IMR-90 (cell line): ENCODE data around the gene NEURL1B. TPM values are rescaled to one million over a fixed set of nuclear protein-coding genes. Genes with fewer than 3 reads are reported as not detected.

Experiments
- ATAC-seq: fragments of 200-7000 bp; cut with Tn5 transposase; 2 replicates; pipeline ENCODE4 v1.9.1; 2020; ENCODE audit warnings: low read depth, mild to moderate bottlenecking, moderate library complexity
- BruUV-seq: library from RNA; stranded (reverse); fragments of 400-500 nt; replicated peaks from 2 replicates; lab custom pipeline; 2021; lab: Mats Ljungman, UMichigan
- CTCF ChIA-PET: fragments of 300-600 bp; formaldehyde crosslinking; extraction: SDS; loops from one replicate; lab custom pipeline; 2021; ENCODE audit warnings: antibody characterized with exemption; lab: Yijun Ruan, JAX
- POLR2A ChIA-PET: fragments of 300-600 bp; sonication (Branson Sonifier 250); formaldehyde crosslinking; loops from one replicate; lab custom pipeline; 2022; ENCODE audit warnings: antibody characterized with exemption; ENCODE audit not compliant: unreplicated experiment; lab: Charles Lee
- DNase-seq: peaks from one replicate; pipeline ENCODE4 v3.0.0; 2013
- H2AFZ ChIP-seq: replicated peaks from 2 replicates; pipeline ENCODE3; 2013; ENCODE audit warnings: low read length, mild to moderate bottlenecking; ENCODE audit not compliant: poor library complexity
- H2AK5ac ChIP-seq: 2 replicates; pipeline ENCODE4 v1.6.1; 2013; ENCODE audit warnings: low read depth, low read length, inconsistent platforms
- H2AK9ac ChIP-seq: replicated peaks from 2 replicates; pipeline ENCODE3; 2013; ENCODE audit warnings: mild to moderate bottlenecking, low read depth, low read length, moderate library complexity; ENCODE audit not compliant: poor library complexity
- H2BK120ac ChIP-seq: 2 replicates; pipeline ENCODE4 v1.6.1; 2013; ENCODE audit warnings: low read depth, low read length, inconsistent platforms
- H2BK15ac ChIP-seq: 3 replicates; pipeline ENCODE4 v1.6.1; 2013; ENCODE audit warnings: low read depth, low read length, inconsistent platforms
- H2BK20ac ChIP-seq: 2 replicates; pipeline ENCODE4 v1.6.1; 2013; ENCODE audit warnings: low read depth, mild to moderate bottlenecking, inconsistent platforms, low read length, moderate library complexity
- H2BK5ac ChIP-seq: 2 replicates; pipeline ENCODE4 v1.6.1; 2013; ENCODE audit warnings: mild to moderate bottlenecking, low read depth, low read length, inconsistent platforms; ENCODE audit not compliant: poor library complexity, severe bottlenecking
- H3K14ac ChIP-seq: replicated peaks from 2 replicates; pipeline ENCODE4 v1.6.1; 2013; ENCODE audit warnings: low read depth, low read length, inconsistent platforms
- H3K18ac ChIP-seq: 2 replicates; pipeline ENCODE4 v1.6.1; 2013; ENCODE audit warnings: low read depth, low read length, control low read depth
- H3K23ac ChIP-seq: 2 replicates; pipeline ENCODE4 v1.6.1; 2013; ENCODE audit warnings: low read depth, low read length, inconsistent platforms
- H3K27ac ChIP-seq: 2 replicates; pipeline ENCODE4 v1.5.1; 2013; ENCODE audit warnings: mild to moderate bottlenecking, control low read depth, low read length; ENCODE audit not compliant: insufficient read depth
- H3K27me3 ChIP-seq: 2 replicates; pipeline ENCODE4 v1.6.1; 2013; ENCODE audit warnings: low read length; ENCODE audit not compliant: control insufficient read depth, insufficient read depth
- H3K36me3 ChIP-seq: 2 replicates; pipeline ENCODE4 v1.6.1; 2013; ENCODE audit warnings: low read length, mixed read lengths; ENCODE audit not compliant: control insufficient read depth, insufficient read depth
- H3K4ac ChIP-seq: 2 replicates; pipeline ENCODE4 v1.6.1; 2013; ENCODE audit warnings: low read depth, low read length, inconsistent platforms
- H3K4me1 ChIP-seq: 2 replicates; pipeline ENCODE4 v1.6.1; 2013; ENCODE audit warnings: low read length, mixed read lengths; ENCODE audit not compliant: control insufficient read depth, insufficient read depth
- H3K4me2 ChIP-seq: 2 replicates; pipeline ENCODE4 v1.6.1; 2013; ENCODE audit warnings: low read depth, mild to moderate bottlenecking, control low read depth, low read length, moderate library complexity
- H3K4me3 ChIP-seq: 2 replicates; pipeline ENCODE4 v1.5.1; 2013; ENCODE audit warnings: low read depth, mild to moderate bottlenecking, control low read depth, low read length, moderate library complexity; ENCODE audit not compliant: insufficient read depth
- H3K56ac ChIP-seq: 2 replicates; pipeline ENCODE4 v1.6.1; 2013; ENCODE audit warnings: low read length, inconsistent platforms; ENCODE audit not compliant: insufficient read depth; ENCODE audit errors: extremely low read depth
- H3K79me1 ChIP-seq, 2 experiments: 2 replicates each; pipeline ENCODE4 v1.6.1; 2013; ENCODE audit warnings: low read length in 2 of 2, inconsistent platforms in 1 of 2, low read depth in 1 of 2
- H3K9ac ChIP-seq: 2 replicates; pipeline ENCODE4 v1.6.1; 2013; ENCODE audit warnings: low read depth, low read length, control low read depth
- H3K9me1 ChIP-seq: 2 replicates; pipeline ENCODE4 v1.6.1; 2013; ENCODE audit warnings: low read length, inconsistent platforms; ENCODE audit not compliant: insufficient read depth
- H3K9me3 ChIP-seq: 2 replicates; pipeline ENCODE4 v1.6.1; 2013; ENCODE audit warnings: low read length; ENCODE audit not compliant: control insufficient read depth, insufficient read depth
- H4K20me1 ChIP-seq: 2 replicates; pipeline ENCODE4 v1.6.1; 2013; ENCODE audit warnings: low read length, inconsistent platforms; ENCODE audit not compliant: insufficient read depth
- H4K5ac ChIP-seq: 2 replicates; pipeline ENCODE4 v1.6.1; 2013; ENCODE audit warnings: mild to moderate bottlenecking, low read depth, low read length, control low read depth
- H4K8ac ChIP-seq, 2 experiments: 2 replicates each; pipeline ENCODE4 v1.6.1; 2013; ENCODE audit warnings: low read depth in 2 of 2, low read length in 2 of 2, control low read depth in 1 of 2, inconsistent platforms in 1 of 2
- H4K91ac ChIP-seq: 2 replicates; pipeline ENCODE4 v1.6.1; 2013; ENCODE audit warnings: low read depth, low read length, inconsistent platforms; ENCODE audit not compliant: insufficient read depth
- CEBPB ChIP-seq: IDR thresholded peaks from 2 replicates; pipeline ENCODE4 v1.6.1; 2012; ENCODE audit warnings: low read depth, low read length, improper control_type of control experiment
- CHD1 ChIP-seq: IDR thresholded peaks from 2 replicates; pipeline ENCODE4 v1.6.1; 2012; ENCODE audit warnings: low read depth, low read length, improper control_type of control experiment
- FOS ChIP-seq: fragments of 150-350 bp; IDR thresholded peaks from 2 replicates; pipeline ENCODE4 v1.6.1; 2016; ENCODE audit warnings: low read depth, low read length
- MAFK ChIP-seq: IDR thresholded peaks from 2 replicates; pipeline ENCODE4 v1.6.1; 2012; ENCODE audit warnings: low read depth, low read length, improper control_type of control experiment
- MAZ ChIP-seq: IDR thresholded peaks from 2 replicates; pipeline ENCODE4 v1.6.1; 2012; ENCODE audit warnings: low read depth, mild to moderate bottlenecking, low read length, improper control_type of control experiment, moderate library complexity, borderline replicate concordance
- MXI1 ChIP-seq: IDR thresholded peaks from 2 replicates; pipeline ENCODE4 v1.6.1; 2012; ENCODE audit warnings: low read depth, mild to moderate bottlenecking, low read length, moderate library complexity, borderline replicate concordance
- NFE2L2 ChIP-seq: fragments of 150-350 bp; IDR thresholded peaks from 2 replicates; pipeline ENCODE4 v1.6.1; 2016; ENCODE audit warnings: low read depth, mild to moderate bottlenecking, low read length
- POLR2A ChIP-seq: IDR thresholded peaks from 2 replicates; pipeline ENCODE4 v1.6.1; 2012; ENCODE audit warnings: mild to moderate bottlenecking, low read depth, low read length
- RAD21 ChIP-seq: IDR thresholded peaks from 2 replicates; pipeline ENCODE4 v1.6.1; 2012; ENCODE audit warnings: low read length, improper control_type of control experiment
- RFX5 ChIP-seq: IDR thresholded peaks from 2 replicates; pipeline ENCODE4 v1.8.0; 2012; ENCODE audit warnings: low read depth, mild to moderate bottlenecking, low read length, moderate library complexity
- USF2 ChIP-seq: fragments of 150-350 bp; IDR thresholded peaks from 2 replicates; pipeline ENCODE4 v1.6.1; 2017; ENCODE audit warnings: mild to moderate bottlenecking, antibody characterized with exemption, low read length, low read depth
- WGBS, 2 experiments: methylation state at CpG; one replicate each; pipeline versions ENCODE4 v1.1.5 to v1.1.7; 2013; ENCODE audit warnings: missing lambda C conversion rate in 2 of 2; ENCODE audit not compliant: insufficient read length in 1 of 2; ENCODE audit errors: extremely low coverage in 2 of 2; 5-methylcytosine and 5-hydroxymethylcytosine counted together
- dilution Hi-C: fragments of 300-500 bp; cut with HindIII; formaldehyde crosslinking; loops from one replicate; pipeline ENCODE4 v1.14.3; 2018; ENCODE audit warnings: low sequenced_read_pairs; ENCODE audit not compliant: unreplicated experiment
- in situ Hi-C: fragments of 300-500 bp; cut with MboI; formaldehyde crosslinking; loops from 3 replicates; pipeline ENCODE4 v1.14.3; 2019; ENCODE audit warnings: low sequenced_read_pairs, inconsistent platforms, mixed read lengths
- intact Hi-C: fragments of 100-400 bp; cut with micrococcal nuclease; formaldehyde crosslinking; loops from 2 replicates; pipeline ENCODE4 v1.10.0; 2022
- polyA plus RNA-seq, 3 experiments: library from polyadenylated mRNA; depleted of rRNA; stranded (reverse); fragments of >200 nt; gene quantifications; 2 replicates each; pipeline ENCODE4 v1.2.3, GENCODE V29; 2012; ENCODE audit warnings: low replicate concordance in 1 of 3
- total RNA-seq: library from RNA; depleted of rRNA; stranded (reverse); fragments of >200 nt; gene quantifications from 2 replicates; pipeline ENCODE4 v1.2.3, GENCODE V29; 2012
- TF ChIP-seq, protein P1 (sequence below): fragments of 150-350 bp; IDR thresholded peaks from 2 replicates; pipeline ENCODE4 v1.6.1; 2016; ENCODE audit warnings: low read depth, mild to moderate bottlenecking, low read length, moderate library complexity, borderline replicate concordance

NEURL1B gene
- total and polyA plus RNA-seq, 2 of the 4 experiments (the other 2 are of a cell fraction): 1.8 to 2.8 TPM

DNA sequence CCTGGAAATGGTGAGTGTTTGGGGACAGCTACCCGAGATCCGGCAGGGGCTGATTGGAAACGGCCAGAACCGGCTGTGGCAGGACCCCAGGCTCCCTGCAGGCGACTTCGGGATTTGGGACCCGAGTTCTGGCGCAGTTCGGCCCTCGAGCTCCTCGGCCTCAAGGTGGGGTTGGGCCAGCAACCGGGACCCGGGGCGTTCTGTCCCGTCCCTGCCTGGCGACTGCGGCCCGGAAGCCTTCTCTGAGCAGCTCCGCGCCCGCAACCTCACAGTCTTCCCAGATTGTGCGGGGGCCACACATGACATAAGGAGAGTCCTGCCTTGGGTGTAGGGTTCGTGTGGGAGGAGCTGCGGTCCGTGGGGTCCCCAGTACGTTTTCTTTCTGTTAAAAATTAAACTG lies 23.2 kb upstream of the NEURL1B start:
- no TSS peak for BruUV-seq

More for the DNA sequence above, 23.2 kb upstream of the NEURL1B start:
- H3K9me3 ChIP-seq: peaks cover 5% of the 10 kb centered on the region
- no peak overlapping the region for H3K27ac ChIP-seq
- H2AK5ac ChIP-seq: no peak overlapping the region
- H2AK9ac ChIP-seq: no peak overlapping the region
- no peak overlapping the region for H3K14ac ChIP-seq
- H3K23ac ChIP-seq: no peak overlapping the region
- intact Hi-C loops: no loop called here
- in situ Hi-C loops: no loop called here
- 85% methylated on average over 12 of the region's 26 CpGs; no CpG with 5 or more reads in 1 of the 2 experiments for WGBS, 2 experiments
- no peak overlapping the region for H3K56ac ChIP-seq
- no peak for ATAC-seq
- H3K79me1 ChIP-seq: no peaks in the 10 kb centered on the region
- dilution Hi-C loops: no loop called here
- no peak overlapping the region for H4K8ac ChIP-seq
- no peaks in the 10 kb centered on the region for H4K20me1 ChIP-seq
- peaks cover 26% of the 10 kb centered on the region for H3K27me3 ChIP-seq
- H2BK120ac ChIP-seq: no peak overlapping the region
- H4K91ac ChIP-seq: no peak overlapping the region
- no peak for DNase-seq
- POLR2A ChIA-PET: no interaction called here
- H3K4me1 ChIP-seq: no peaks in the 10 kb centered on the region
- no peaks in the 10 kb centered on the region for H3K9me1 ChIP-seq
- H2BK15ac ChIP-seq: no peak overlapping the region
- H3K4me3 ChIP-seq: no peak overlapping the region
- no peak overlapping the region for H3K4ac ChIP-seq
- no peak overlapping the region for H2AFZ ChIP-seq
- H3K4me2 ChIP-seq: no peak overlapping the region
- CTCF ChIA-PET: no interaction called here
- TF ChIP-seq RFX5 (no peak), FOS (no peak), MAZ (no peak), NFE2L2 (no peak), CHD1 (no peak), POLR2A (no peak), MAFK (no peak), RAD21 (no peak), CEBPB (no peak), USF2 (no peak), MXI1 (no peak)
- TF ChIP-seq, protein P1, sequence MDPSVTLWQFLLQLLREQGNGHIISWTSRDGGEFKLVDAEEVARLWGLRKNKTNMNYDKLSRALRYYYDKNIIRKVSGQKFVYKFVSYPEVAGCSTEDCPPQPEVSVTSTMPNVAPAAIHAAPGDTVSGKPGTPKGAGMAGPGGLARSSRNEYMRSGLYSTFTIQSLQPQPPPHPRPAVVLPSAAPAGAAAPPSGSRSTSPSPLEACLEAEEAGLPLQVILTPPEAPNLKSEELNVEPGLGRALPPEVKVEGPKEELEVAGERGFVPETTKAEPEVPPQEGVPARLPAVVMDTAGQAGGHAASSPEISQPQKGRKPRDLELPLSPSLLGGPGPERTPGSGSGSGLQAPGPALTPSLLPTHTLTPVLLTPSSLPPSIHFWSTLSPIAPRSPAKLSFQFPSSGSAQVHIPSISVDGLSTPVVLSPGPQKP: no peak
- H3K18ac ChIP-seq: no peak overlapping the region
- H3K9ac ChIP-seq: no peak overlapping the region
- no peak overlapping the region for H2BK20ac ChIP-seq
- no peak overlapping the region for H2BK5ac ChIP-seq
- H3K36me3 ChIP-seq: no peaks in the 10 kb centered on the region
- H4K5ac ChIP-seq: no peak overlapping the region
